A673 (cell line): ENCODE measurements around the gene PCSK6.

Experiments
- CTCF ChIP-seq: fragments of 300-800, 200-600 bp; sonication (generic); conservative IDR thresholded peaks from 2 replicates; pipeline ENCODE4 v1.5.1; 2017; ENCODE audit warnings: low read depth, mild to moderate bottlenecking, antibody characterized with exemption, low read length, moderate library complexity, mixed read lengths
- EZH2 ChIP-seq: fragments of 200-600 bp; sonication (generic); IDR thresholded peaks from 2 replicates; pipeline ENCODE4 v1.6.1; 2017; ENCODE audit warnings: borderline replicate concordance, low read depth, mild to moderate bottlenecking, mixed read lengths, antibody characterized with exemption, low read length; ENCODE audit not compliant: poor library complexity, severe bottlenecking

- TF ChIP-seq CTCF = no peak
- TF ChIP-seq EZH2 = no peak
Measured at GRCh38 chr15:101318839-101319238, 170.7 kb downstream of the PCSK6 start.
